Neuronal stem cell (in vitro differentiated cells): Measurements from ENCODE around the gene ANXA6.

Source experiments
- DNase-seq: peaks from one replicate; pipeline ENCODE4 v3.0.0-alpha.2; 2013; ENCODE audit warnings: low spot score
- H2AFZ ChIP-seq: one replicate; pipeline ENCODE4 v1.6.1; 2013; ENCODE audit warnings: mild to moderate bottlenecking, low read length, inconsistent platforms
- H2AK5ac ChIP-seq: 2 replicates; pipeline ENCODE4 v1.6.1; 2013; ENCODE audit warnings: low read depth, mild to moderate bottlenecking, inconsistent platforms, low read length, moderate library complexity, mixed read lengths
- H2BK120ac ChIP-seq: 2 replicates; pipeline ENCODE4 v1.6.1; 2013; ENCODE audit warnings: low read depth, mild to moderate bottlenecking, inconsistent platforms, low read length, moderate library complexity, mixed read lengths
- H2BK12ac ChIP-seq: one replicate; pipeline ENCODE4 v1.6.1; 2013; ENCODE audit warnings: low read length, inconsistent platforms
- H2BK15ac ChIP-seq: 2 replicates; pipeline ENCODE4 v1.6.1; 2013; ENCODE audit warnings: mild to moderate bottlenecking, low read length, inconsistent platforms, mixed read lengths
- H2BK5ac ChIP-seq: one replicate; pipeline ENCODE4 v1.6.1; 2013; ENCODE audit warnings: inconsistent platforms, mild to moderate bottlenecking, low read length, moderate library complexity
- H3K14ac ChIP-seq: one replicate; pipeline ENCODE4 v1.6.1; 2013; ENCODE audit warnings: low read length, inconsistent platforms
- H3K18ac ChIP-seq: 2 replicates; pipeline ENCODE4 v1.6.1; 2013; ENCODE audit warnings: low read length, inconsistent platforms
- H3K23ac ChIP-seq: 2 replicates; pipeline ENCODE4 v1.6.1; 2013; ENCODE audit warnings: low read depth, mild to moderate bottlenecking, mixed read lengths, low read length, inconsistent platforms; ENCODE audit not compliant: poor library complexity
- H3K27ac ChIP-seq: replicated peaks from 3 replicates; pipeline ENCODE4 v1.5.1; 2013; ENCODE audit warnings: low read length, inconsistent platforms
- H3K27me3 ChIP-seq, 3 experiments: 2 replicates each; pipeline ENCODE4 v1.6.1; 2013; ENCODE audit warnings: low read length in 3 of 3, mild to moderate bottlenecking in 2 of 3, inconsistent platforms in 1 of 3, low read depth in 1 of 3, mixed read lengths in 1 of 3, moderate library complexity in 1 of 3; ENCODE audit not compliant: control insufficient read depth in 3 of 3, insufficient read depth in 3 of 3
- H3K36me3 ChIP-seq, 2 donors: replicated peaks in 1 of 2; 2 replicates each; pipeline ENCODE4 v1.6.1; 2013; ENCODE audit warnings: low read length in 2 of 2; ENCODE audit not compliant: control insufficient read depth in 2 of 2, insufficient read depth in 2 of 2
- H3K4ac ChIP-seq: 2 replicates; pipeline ENCODE4 v1.6.1; 2013; ENCODE audit warnings: inconsistent platforms, mild to moderate bottlenecking, low read length, moderate library complexity
- H3K4me1 ChIP-seq, 2 donors: 1 replicate in 1 of 2; 2 replicates in 1 of 2; pipeline ENCODE4 v1.6.1; 2013; ENCODE audit warnings: low read length in 2 of 2, low read depth in 1 of 2; ENCODE audit not compliant: control insufficient read depth in 2 of 2, insufficient read depth in 1 of 2
- H3K4me2 ChIP-seq: one replicate; pipeline ENCODE4 v1.6.1; 2013; ENCODE audit warnings: mild to moderate bottlenecking, low read length, inconsistent platforms; ENCODE audit not compliant: insufficient read depth, poor library complexity, severe bottlenecking
- H3K4me3 ChIP-seq, 2 donors: 2 replicates each; pipeline ENCODE4 v1.5.1; 2013; ENCODE audit warnings: low read length in 2 of 2, mild to moderate bottlenecking in 2 of 2, inconsistent platforms in 1 of 2, moderate library complexity in 1 of 2
- H3K79me1 ChIP-seq: one replicate; pipeline ENCODE4 v1.6.1; 2013; ENCODE audit warnings: low read depth, mild to moderate bottlenecking, inconsistent platforms, low read length, moderate library complexity
- H3K9ac ChIP-seq: one replicate; pipeline ENCODE4 v1.6.1; 2013; ENCODE audit warnings: mild to moderate bottlenecking, low read depth, low read length, inconsistent platforms; ENCODE audit not compliant: poor library complexity
- H3K9me3 ChIP-seq, 2 donors: replicated peaks in 1 of 2; 2 replicates each; pipeline versions ENCODE3 to v1.6.1; 2013; ENCODE audit warnings: low read length in 2 of 2, mild to moderate bottlenecking in 2 of 2, inconsistent platforms in 1 of 2, low read depth in 1 of 2, mixed read lengths in 1 of 2, moderate library complexity in 1 of 2; ENCODE audit not compliant: control insufficient read depth in 2 of 2, insufficient read depth in 1 of 2
- H4K8ac ChIP-seq: one replicate; pipeline ENCODE4 v1.6.1; 2013; ENCODE audit warnings: low read depth, mild to moderate bottlenecking, inconsistent platforms, low read length, moderate library complexity
- H4K91ac ChIP-seq: one replicate; pipeline ENCODE4 v1.6.1; 2013; ENCODE audit warnings: low read length, low read depth, mild to moderate bottlenecking, inconsistent platforms; ENCODE audit not compliant: poor library complexity
- WGBS, 2 donors: extraction: QIAGEN DNeasy Blood & Tissue Kit; methylation state at CpG; one replicate each; pipeline ENCODE4 v1.1.7; 2013; ENCODE audit warnings: missing lambda C conversion rate in 2 of 2, mixed read lengths in 1 of 2; ENCODE audit not compliant: insufficient read length in 2 of 2, insufficient replicate concordance in 1 of 2; ENCODE audit errors: extremely low coverage in 2 of 2; 5-methylcytosine and 5-hydroxymethylcytosine counted together

Gene ANXA6

GRCh38 chr5:151143645-151144044 is 13.9 kb downstream of the ANXA6 start:
- Histone ChIP-seq H3K9ac (no peak overlapping the region), H3K36me3 (peaks cover 7 to 80% of the 10 kb centered on the region in 2 donors), H2BK12ac (no peak overlapping the region), H2BK15ac (no peak overlapping the region), H2BK120ac (no peak overlapping the region), H2BK5ac (no peak overlapping the region), H3K18ac (no peak overlapping the region), H3K79me1 (peaks cover 5% of the 10 kb centered on the region), H3K4me3 (no peak overlapping the region), H3K14ac (no peak overlapping the region), H4K8ac (no peak overlapping the region), H3K27me3 (no peaks in the 10 kb centered on the region), H3K23ac (no peak overlapping the region), H3K9me3 (no peaks in the 10 kb centered on the region), H3K27ac (no peak overlapping the region), H4K91ac (no peak overlapping the region), H3K4me1 (no peaks in the 10 kb centered on the region), H3K4ac (no peak overlapping the region), H2AK5ac (no peak overlapping the region), H2AFZ (no peak overlapping the region), H3K4me2 (no peak overlapping the region)
- WGBS, 2 donors = no CpG with 5 or more reads among the region's 7 CpGs
- no peak for DNase-seq

GRCh38 chr5:151142933-151143332 is 14.6 kb downstream of the ANXA6 start:
- Histone ChIP-seq H3K27ac (no peak overlapping the region), H2BK5ac (no peak overlapping the region), H2AFZ (no peak overlapping the region), H3K79me1 (peaks cover 5% of the 10 kb centered on the region), H3K36me3 (peaks cover 12 to 86% of the 10 kb centered on the region in 2 donors), H3K27me3 (no peaks in the 10 kb centered on the region), H4K8ac (no peak overlapping the region), H3K4me2 (no peak overlapping the region), H3K18ac (no peak overlapping the region), H2BK15ac (no peak overlapping the region), H4K91ac (no peak overlapping the region), H3K14ac (no peak overlapping the region), H3K9ac (no peak overlapping the region), H3K23ac (no peak overlapping the region), H2AK5ac (no peak overlapping the region), H2BK12ac (no peak overlapping the region), H3K9me3 (no peaks in the 10 kb centered on the region), H3K4ac (no peak overlapping the region), H2BK120ac (no peak overlapping the region), H3K4me3 (no peak overlapping the region), H3K4me1 (no peaks in the 10 kb centered on the region)
- WGBS, 2 donors = no CpG with 5 or more reads among the region's 1 CpG
- no peak for DNase-seq

- peaks cover 2% of the 10 kb centered on the region for H3K79me1 ChIP-seq
- no peak overlapping the region for H4K8ac ChIP-seq
- no peak overlapping the region for H4K91ac ChIP-seq
- DNase-seq = no peak
- H2BK12ac ChIP-seq = no peak overlapping the region
- no peaks in the 10 kb centered on the region for H3K27me3 ChIP-seq
- no peak overlapping the region for H2AK5ac ChIP-seq
- no peak overlapping the region for H3K4me3 ChIP-seq
- H3K4me1 ChIP-seq = no peaks in the 10 kb centered on the region
- peaks cover 17 to 86% of the 10 kb centered on the region in 2 donors for H3K36me3 ChIP-seq
- H3K4me2 ChIP-seq = no peak overlapping the region
- no peak overlapping the region for H3K23ac ChIP-seq
- no peak overlapping the region for H3K14ac ChIP-seq
- no peak overlapping the region for H3K18ac ChIP-seq
- no peak overlapping the region for H2AFZ ChIP-seq
- no peak overlapping the region for H3K27ac ChIP-seq
- H2BK15ac ChIP-seq = no peak overlapping the region
- no CpG with 5 or more reads among the region's 15 CpGs for WGBS, 2 donors
- no peaks in the 10 kb centered on the region for H3K9me3 ChIP-seq
- H3K4ac ChIP-seq = no peak overlapping the region
- H2BK5ac ChIP-seq = no peak overlapping the region
- H2BK120ac ChIP-seq = no peak overlapping the region
- H3K9ac ChIP-seq = no peak overlapping the region
These were observed 16.0 kb downstream of the ANXA6 start for GRCh38 chr5:151141535-151141934.

GRCh38 chr5:151140686-151141459 is 16.7 kb downstream of the ANXA6 start:
- Histone ChIP-seq H2BK15ac (no peak overlapping the region), H3K9me3 (no peaks in the 10 kb centered on the region), H2AFZ (no peak overlapping the region), H3K9ac (no peak overlapping the region), H3K79me1 (peaks cover 1% of the 10 kb centered on the region), H3K27ac (no peak overlapping the region), H2BK5ac (no peak overlapping the region), H4K91ac (no peak overlapping the region), H3K4me2 (no peak overlapping the region), H3K36me3 (peaks cover 19 to 86% of the 10 kb centered on the region in 2 donors), H4K8ac (no peak overlapping the region), H2BK12ac (no peak overlapping the region), H3K18ac (no peak overlapping the region), H3K4me1 (no peaks in the 10 kb centered on the region), H3K4me3 (no peak overlapping the region), H3K23ac (no peak overlapping the region), H2BK120ac (no peak overlapping the region), H2AK5ac (no peak overlapping the region), H3K14ac (no peak overlapping the region), H3K27me3 (no peaks in the 10 kb centered on the region), H3K4ac (no peak overlapping the region)
- WGBS, 2 donors = no CpG with 5 or more reads among the region's 7 CpGs
- DNase-seq = no peak
